ENCODE results near the gene DESI2. TPM values are rescaled to one million over a fixed set of nuclear protein-coding genes. Genes with fewer than 3 reads are reported as not detected.
A peak's percentile ranks its signal among the peaks of the same experiment; 100 is the strongest.

DESI2 gene
- total RNA-seq, 1 donor = 42.0 TPM

DNA sequence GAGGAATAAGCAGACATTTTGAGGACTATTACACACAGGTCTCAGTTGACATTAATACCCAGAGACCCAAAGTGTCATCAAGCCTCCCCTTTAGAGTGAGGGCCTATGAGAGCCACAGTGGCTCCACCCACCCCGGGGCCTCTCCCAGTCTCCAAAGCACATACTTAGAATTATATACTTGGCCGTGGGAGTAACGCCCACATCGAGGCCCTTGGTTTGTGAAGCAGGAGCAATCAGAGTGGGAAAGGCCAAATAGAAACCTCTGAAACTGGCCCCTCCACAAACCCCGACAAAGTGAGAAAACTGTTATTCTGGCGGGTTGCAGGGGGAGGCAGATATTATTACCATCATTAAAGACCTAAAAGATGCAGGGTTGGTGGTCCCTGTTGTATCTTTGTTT lies 7.0 kb upstream of the DESI2 start:
- no peak for TF ChIP-seq CTCF (IDR thresholded peaks at IDR 0.05; ENCODE audit: extremely low read depth, low read depth, low read length)
- H3K27me3 ChIP-seq (ENCODE audit: insufficient read depth, low read length) = peaks cover 6% of the 10 kb centered on the region
- no peak for DNase-seq (ENCODE audit: insufficient read length, low spot score, missing footprints)
- no peaks in the 10 kb centered on the region for H4K20me1 ChIP-seq (ENCODE audit: insufficient read depth, low read length)
- no peak overlapping the region for H2AFZ ChIP-seq (ENCODE audit: low read length)
- H3K4me2 ChIP-seq (ENCODE audit: insufficient read depth, low read length) = no peak overlapping the region
- H3K4me1 ChIP-seq (ENCODE audit: insufficient read depth, low read length) = no peaks in the 10 kb centered on the region
- no peaks in the 10 kb centered on the region for H3K36me3 ChIP-seq (ENCODE audit: insufficient read depth, low read length)
- H3K4me3 ChIP-seq (ENCODE audit: insufficient read depth, low read length) = no peak overlapping the region
- no peaks in the 10 kb centered on the region for H3K9me3 ChIP-seq (ENCODE audit: low read depth, low read length)
- H3K27ac ChIP-seq (ENCODE audit: low read depth, low read length) = no peak overlapping the region
- no peaks in the 10 kb centered on the region for H3K79me2 ChIP-seq (ENCODE audit: insufficient read depth, low read length)

DNA sequence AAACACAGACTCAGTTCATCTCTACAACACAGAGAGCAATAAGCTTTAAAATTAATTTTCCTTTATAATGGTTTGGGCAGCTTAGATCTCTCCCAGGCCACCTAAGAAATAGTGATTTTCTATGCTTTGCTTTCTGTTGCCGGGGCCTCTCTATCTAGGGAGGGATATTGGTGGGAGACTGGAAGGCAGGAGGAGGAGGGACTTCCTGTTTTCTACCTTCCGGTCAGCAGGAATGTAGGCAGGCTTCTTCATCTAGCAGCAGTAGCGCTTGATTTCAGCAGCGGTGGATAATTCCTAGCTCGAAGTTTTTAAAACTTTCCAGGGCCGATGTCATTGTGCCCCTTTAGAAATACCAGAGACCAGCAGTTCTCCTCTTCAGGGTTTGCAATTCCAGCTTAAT lies 5.1 kb upstream of the DESI2 start:
- no peaks in the 10 kb centered on the region for H3K36me3 ChIP-seq (ENCODE audit: insufficient read depth, low read length)
- TF ChIP-seq CTCF (IDR thresholded peaks at IDR 0.05; ENCODE audit: extremely low read depth, low read depth, low read length) = no peak
- H3K27ac ChIP-seq (ENCODE audit: low read depth, low read length) = no peak overlapping the region
- no peak overlapping the region for H3K4me2 ChIP-seq (ENCODE audit: insufficient read depth, low read length)
- no peak overlapping the region for H2AFZ ChIP-seq (ENCODE audit: low read length)
- H3K4me1 ChIP-seq (ENCODE audit: insufficient read depth, low read length) = no peaks in the 10 kb centered on the region
- no peak for DNase-seq (ENCODE audit: insufficient read length, low spot score, missing footprints)
- no peaks in the 10 kb centered on the region for H3K79me2 ChIP-seq (ENCODE audit: insufficient read depth, low read length)
- no peaks in the 10 kb centered on the region for H3K9me3 ChIP-seq (ENCODE audit: low read depth, low read length)
- H3K27me3 ChIP-seq (ENCODE audit: insufficient read depth, low read length) = no peaks in the 10 kb centered on the region
- no peak overlapping the region for H3K4me3 ChIP-seq (ENCODE audit: insufficient read depth, low read length)
- H4K20me1 ChIP-seq (ENCODE audit: insufficient read depth, low read length) = no peaks in the 10 kb centered on the region

GRCh38 chr1:244651956-244652622 lies 837 bp upstream of the DESI2 start:
- H3K79me2 ChIP-seq (ENCODE audit: insufficient read depth, low read length) = peaks cover 39% of the 10 kb centered on the region
- peaks cover 27% of the 10 kb centered on the region for H4K20me1 ChIP-seq (ENCODE audit: insufficient read depth, low read length)
- peaks cover 17% of the 10 kb centered on the region for H3K4me1 ChIP-seq (ENCODE audit: insufficient read depth, low read length)
- H3K27ac ChIP-seq (ENCODE audit: low read depth, low read length) = peak overlapping the region; percentile 63
- no peaks in the 10 kb centered on the region for H3K9me3 ChIP-seq (ENCODE audit: low read depth, low read length)
- peak overlapping the region; percentile 94 for H2AFZ ChIP-seq (ENCODE audit: low read length)
- TF ChIP-seq CTCF (IDR thresholded peaks at IDR 0.05; ENCODE audit: extremely low read depth, low read depth, low read length) = no peak
- DNase-seq (ENCODE audit: insufficient read length, low spot score, missing footprints) = no peak
- peaks cover 3% of the 10 kb centered on the region for H3K36me3 ChIP-seq (ENCODE audit: insufficient read depth, low read length)
- peak overlapping the region; percentile 90 for H3K4me3 ChIP-seq (ENCODE audit: insufficient read depth, low read length)
- H3K27me3 ChIP-seq (ENCODE audit: insufficient read depth, low read length) = no peaks in the 10 kb centered on the region
- H3K4me2 ChIP-seq (ENCODE audit: insufficient read depth, low read length) = peak overlapping the region; percentile 100

DNA sequence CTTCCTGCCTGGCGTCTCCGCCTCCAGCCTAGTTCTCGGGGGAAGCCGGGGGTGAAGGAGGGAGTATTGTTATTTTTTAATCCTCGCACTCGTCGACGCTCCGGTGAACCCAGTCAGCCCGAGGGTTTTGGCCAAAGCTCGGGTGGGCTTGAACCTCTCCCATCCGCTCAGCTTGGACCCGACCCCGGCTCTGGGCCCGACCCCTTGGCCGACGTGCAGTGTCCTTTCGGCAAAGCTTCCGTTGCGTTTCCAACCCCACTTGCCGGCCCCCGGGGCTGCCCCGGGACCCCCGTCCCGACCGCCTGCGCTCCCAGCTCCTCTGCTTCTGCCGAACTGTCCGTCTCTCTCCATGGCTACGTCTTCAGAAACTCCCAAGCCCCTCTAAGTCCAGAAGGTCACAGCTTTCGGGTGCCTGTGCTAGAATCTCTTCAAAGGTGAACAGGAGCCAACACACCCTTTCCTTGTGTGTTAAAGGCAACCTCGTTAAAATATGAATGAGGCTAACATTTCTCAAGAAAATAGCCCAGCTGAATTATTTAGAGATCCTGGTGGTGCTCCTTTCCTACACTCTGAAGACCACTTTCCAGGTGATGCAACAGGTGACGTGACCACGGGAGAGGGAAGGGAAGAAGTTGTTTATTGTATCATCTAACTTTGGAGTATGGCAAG lies 647 bp downstream of the DESI2 start:
- Histone ChIP-seq H2AFZ (ENCODE audit: low read length) (peak overlapping the region; percentile 86), H3K79me2 (ENCODE audit: insufficient read depth, low read length) (peaks cover 54% of the 10 kb centered on the region)

More for the DNA sequence above, 647 bp downstream of the DESI2 start:
- DNase-seq (ENCODE audit: insufficient read length, low spot score, missing footprints) = peak; percentile 85
- H3K4me1 ChIP-seq (ENCODE audit: insufficient read depth, low read length) = peaks cover 17% of the 10 kb centered on the region
- peaks cover 32% of the 10 kb centered on the region for H4K20me1 ChIP-seq (ENCODE audit: insufficient read depth, low read length)
- H3K27ac ChIP-seq (ENCODE audit: low read depth, low read length) = peak overlapping the region; percentile 69
- H3K4me3 ChIP-seq (ENCODE audit: insufficient read depth, low read length) = peak overlapping the region; percentile 90
- peak overlapping the region; percentile 87 for H3K4me2 ChIP-seq (ENCODE audit: insufficient read depth, low read length)
- no peak for TF ChIP-seq CTCF (IDR thresholded peaks at IDR 0.05; ENCODE audit: extremely low read depth, low read depth, low read length)
- H3K27me3 ChIP-seq (ENCODE audit: insufficient read depth, low read length) = no peaks in the 10 kb centered on the region
- no peaks in the 10 kb centered on the region for H3K9me3 ChIP-seq (ENCODE audit: low read depth, low read length)
- H3K36me3 ChIP-seq (ENCODE audit: insufficient read depth, low read length) = peaks cover 7% of the 10 kb centered on the region

Data from osteoblast (primary cell).